HepG2 (cell line): ENCODE measurements around the gene NRBP1. TPM values are rescaled to one million over a fixed set of nuclear protein-coding genes. Genes with fewer than 3 reads are reported as not detected.
A peak's percentile ranks its signal among the peaks of the same experiment; 100 is the strongest.

Experiments
- ATAC-seq: fragments of 200-7000 bp; cut with Tn5 transposase; 3 replicates; pipeline ENCODE4 v1.9.1; 2020; ENCODE audit warnings: mild to moderate bottlenecking, moderate library complexity
- BruUV-seq: library from RNA; stranded (reverse); fragments of 400-500 nt; replicated peaks from 2 replicates; lab custom pipeline; 2021; lab: Mats Ljungman, UMichigan
- CTCF ChIA-PET: fragments of 300-600 bp; formaldehyde crosslinking; extraction: SDS; loops from one replicate; lab custom pipeline; 2021; ENCODE audit warnings: low total read pairs, inconsistent platforms, low intra/inter-chr PET ratio; lab: Yijun Ruan, JAX
- POLR2A ChIA-PET: fragments of 350-600 bp; sonication (Branson Sonifier 250); formaldehyde crosslinking; loops from one replicate; lab custom pipeline; 2020; ENCODE audit warnings: antibody characterized with exemption, inconsistent platforms; lab: Yijun Ruan, JAX
- DNase-seq: peaks from one replicate; pipeline ENCODE4 v3.0.0-alpha.2; 2015; ENCODE audit warnings: low spot score
- FAIRE-seq: peaks from 3 replicates; lab custom pipeline; 2011; peaks lifted over from hg19 to GRCh38; lab: Jason Lieb, UNC
- H2AFZ ChIP-seq: one replicate; pipeline ENCODE4 v1.6.1; 2011; ENCODE audit warnings: low read length, inconsistent platforms
- H3K27ac ChIP-seq: fragments of 300-600 bp; 3 replicates; pipeline ENCODE4 v1.8.0; 2011; ENCODE audit warnings: mixed run types, mild to moderate bottlenecking, mixed read lengths, low read length, inconsistent platforms; ENCODE audit not compliant: insufficient read depth; ENCODE audit errors: extremely low read length
- H3K27me3 ChIP-seq, 2 experiments: fragments of 200-600 bp in 1 of 2; 2 replicates in 1 of 2; 3 replicates in 1 of 2; pipeline versions ENCODE4 v1.6.0 to v1.8.0; 2011; ENCODE audit warnings: low read length in 2 of 2, mild to moderate bottlenecking in 2 of 2, moderate library complexity in 2 of 2, inconsistent platforms in 1 of 2; ENCODE audit not compliant: insufficient read depth in 2 of 2, control insufficient read depth in 1 of 2
- H3K36me3 ChIP-seq, 2 experiments: fragments of 200-600 bp in 1 of 2; replicated peaks in 1 of 2; 2 replicates in 1 of 2; 3 replicates in 1 of 2; pipeline versions ENCODE4 v1.5.1 to v1.8.0; 2011; ENCODE audit warnings: low read length in 2 of 2, inconsistent platforms in 1 of 2; ENCODE audit not compliant: insufficient read depth in 2 of 2, control insufficient read depth in 1 of 2
- H3K4me1 ChIP-seq: 2 replicates; pipeline ENCODE4 v1.5.1; 2012; ENCODE audit warnings: low read length, inconsistent platforms; ENCODE audit not compliant: insufficient read depth
- H3K4me2 ChIP-seq: 2 replicates; pipeline ENCODE4 v1.6.0; 2011; ENCODE audit warnings: low read depth, low read length, inconsistent platforms
- H3K4me3 ChIP-seq, 3 experiments: fragments of 200-600 bp in 1 of 3; sonication (generic), shearing (Covaris generic) in 1 of 3; replicated peaks in 1 of 3; 2 replicates each; pipeline ENCODE4 v1.5.1; 2011 to 2016; ENCODE audit warnings: low read length in 3 of 3, inconsistent platforms in 2 of 3, low read depth in 2 of 3, mild to moderate bottlenecking in 2 of 3, control low read depth in 1 of 3, mixed read lengths in 1 of 3; ENCODE audit not compliant: insufficient read depth in 1 of 3
- H3K79me2 ChIP-seq: one replicate; pipeline ENCODE4 v1.6.1; 2011; ENCODE audit warnings: low read length, inconsistent platforms; ENCODE audit not compliant: insufficient read depth
- H3K9ac ChIP-seq: 2 replicates; pipeline ENCODE4 v1.6.0; 2011; ENCODE audit warnings: mild to moderate bottlenecking, low read depth, low read length, inconsistent platforms; ENCODE audit not compliant: insufficient read depth
- H3K9me3 ChIP-seq: 2 replicates; pipeline ENCODE4 v1.5.1; 2012; ENCODE audit warnings: mild to moderate bottlenecking, low read length
- H4K20me1 ChIP-seq: 2 replicates; pipeline ENCODE4 v1.6.0; 2011; ENCODE audit warnings: inconsistent platforms, mild to moderate bottlenecking, low read length, moderate library complexity; ENCODE audit not compliant: insufficient read depth
- FOXP1 ChIP-seq, 2 experiments: fragments of 450-650 bp in 1 of 2; IDR thresholded peaks; 2 replicates each; pipeline ENCODE4 v1.6.1; 2017 to 2018; ENCODE audit warnings: antibody characterized with exemption in 1 of 2
- MNT ChIP-seq: fragments of 450-650 bp; IDR thresholded peaks from 2 replicates; pipeline ENCODE4 v1.6.1; 2016
- PAXIP1 ChIP-seq: sonication (generic); formaldehyde crosslinking; conservative IDR thresholded peaks from 2 replicates; pipeline ENCODE4 v1.4.0; 2020; ENCODE audit warnings: mild to moderate bottlenecking, missing genetic modification reagents, moderate library complexity
- TRAFD1 ChIP-seq: sonication (generic); formaldehyde crosslinking; IDR thresholded peaks from 2 replicates; pipeline ENCODE4 v1.5.1; 2020; ENCODE audit warnings: missing genetic modification reagents, mild to moderate bottlenecking, borderline replicate concordance
- ZFP36L2 ChIP-seq: sonication (generic); formaldehyde crosslinking; IDR thresholded peaks from 2 replicates; pipeline ENCODE4 v1.4.0; 2020; ENCODE audit warnings: missing genetic modification reagents
- ZNF570 ChIP-seq: sonication (generic); formaldehyde crosslinking; IDR thresholded peaks from 2 replicates; pipeline ENCODE4 v1.4.0; 2020; ENCODE audit warnings: mild to moderate bottlenecking, missing genetic modification reagents, borderline replicate concordance
- ZNF879 ChIP-seq: sonication (generic); formaldehyde crosslinking; IDR thresholded peaks from 2 replicates; pipeline ENCODE4 v1.8.1; 2023; ENCODE audit warnings: missing genetic modification reagents
- WGBS: methylation state at CpG from one replicate; pipeline ENCODE4 v1.1.6; 2017; ENCODE audit warnings: low lambda C conversion rate; 5-methylcytosine and 5-hydroxymethylcytosine counted together
- in situ Hi-C: cut with HindIII; loops from 2 replicates; pipeline ENCODE4 v1.10.0; 2017; ENCODE audit warnings: low pct_unique_long_range_greater_than_20kb; ENCODE audit not compliant: extremely low pct_ligation_motif_present
- intact Hi-C: fragments of 100-400 bp; cut with micrococcal nuclease; formaldehyde crosslinking; loops from one replicate; pipeline ENCODE4 v1.10.0; 2022; ENCODE audit not compliant: unreplicated experiment
- polyA plus RNA-seq, 8 experiments: library from polyadenylated mRNA; depleted of rRNA in 3 of 8; stranded (reverse) in 7 of 8; unstranded in 1 of 8; fragments of >200 nt; fragmentation: Illumina TruSeq in 4 of 8; extraction: Trizol in 4 of 8; gene quantifications; 2 replicates each; pipeline versions ENCODE4 v1.2.1 to v1.2.3, GENCODE V29; 2011 to 2016; ENCODE audit warnings: low read depth in 4 of 8, missing spikeins in 1 of 8, mixed read lengths in 1 of 8; ENCODE audit not compliant: insufficient read depth in 1 of 8
- total RNA-seq, 5 experiments: library from RNA; depleted of rRNA; stranded (reverse); fragments of >200 nt; fragmentation: Illumina TruSeq; extraction: Trizol; gene quantifications; 2 replicates each; pipeline ENCODE4 v1.2.3, GENCODE V29; 2016; ENCODE audit warnings: low read depth in 1 of 5
- TF ChIP-seq, protein P1 (sequence below): sonication (generic); formaldehyde crosslinking; IDR thresholded peaks from 2 replicates; pipeline ENCODE4 v1.9.0; 2022; ENCODE audit warnings: low read depth, missing genetic modification reagents

Gene NRBP1
- total and polyA plus RNA-seq, 2 of the 13 experiments (the other 11 are each of a cell fraction or from before 2014, with no cell fraction given), result 165 to 240 TPM

DNA sequence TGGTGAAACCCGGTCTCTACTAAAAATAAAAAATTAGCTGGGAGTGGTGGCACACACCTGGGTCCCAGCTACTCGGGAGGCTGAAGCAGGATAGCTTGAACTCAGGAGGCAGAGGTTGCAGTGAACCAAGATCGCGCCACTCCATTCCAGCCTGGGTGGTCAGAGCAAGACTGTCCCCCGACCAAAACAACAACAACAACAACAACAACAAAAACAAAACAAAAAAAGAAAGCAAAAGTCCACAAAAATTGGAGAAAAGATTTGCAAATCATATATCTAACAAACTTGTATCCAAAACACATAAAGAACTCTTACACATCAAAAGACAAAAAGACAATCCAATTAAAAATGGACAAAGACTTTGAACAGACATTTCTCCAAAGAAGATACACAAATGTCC is 29.5 kb upstream of the NRBP1 start:
- no peak for FAIRE-seq
- H3K9me3 ChIP-seq, result no peaks in the 10 kb centered on the region
- no peak overlapping the region for H3K4me3 ChIP-seq
- no peak for ATAC-seq
- peaks cover 96% of the 10 kb centered on the region for H3K79me2 ChIP-seq
- H3K9ac ChIP-seq, result no peak overlapping the region
- no peaks in the 10 kb centered on the region for H3K27me3 ChIP-seq
- H3K4me1 ChIP-seq, result peaks cover 25% of the 10 kb centered on the region; the same call in 1 of the 2 replicates
- in situ Hi-C loops, result no loop called here
- intact Hi-C loops, result no loop called here
- H3K27ac ChIP-seq, result no peak overlapping the region
- DNase-seq, result no peak
- CTCF ChIA-PET, result no interaction called here
- no TSS peak for BruUV-seq
- H3K4me2 ChIP-seq, result no peak overlapping the region
- TF ChIP-seq ZNF879 (CRISPR knock-in tag) (no peak), FOXP1 (IDR thresholded peaks at IDR 0.05) (peak; percentile 93), FOXP1 (CRISPR knock-in tag; IDR thresholded peaks at IDR 0.05) (no peak), PAXIP1 (CRISPR knock-in tag) (no peak), ZFP36L2 (no peak), TRAFD1 (no peak), ZNF570 (no peak), MNT (no peak)
- TF ChIP-seq, protein P1, sequence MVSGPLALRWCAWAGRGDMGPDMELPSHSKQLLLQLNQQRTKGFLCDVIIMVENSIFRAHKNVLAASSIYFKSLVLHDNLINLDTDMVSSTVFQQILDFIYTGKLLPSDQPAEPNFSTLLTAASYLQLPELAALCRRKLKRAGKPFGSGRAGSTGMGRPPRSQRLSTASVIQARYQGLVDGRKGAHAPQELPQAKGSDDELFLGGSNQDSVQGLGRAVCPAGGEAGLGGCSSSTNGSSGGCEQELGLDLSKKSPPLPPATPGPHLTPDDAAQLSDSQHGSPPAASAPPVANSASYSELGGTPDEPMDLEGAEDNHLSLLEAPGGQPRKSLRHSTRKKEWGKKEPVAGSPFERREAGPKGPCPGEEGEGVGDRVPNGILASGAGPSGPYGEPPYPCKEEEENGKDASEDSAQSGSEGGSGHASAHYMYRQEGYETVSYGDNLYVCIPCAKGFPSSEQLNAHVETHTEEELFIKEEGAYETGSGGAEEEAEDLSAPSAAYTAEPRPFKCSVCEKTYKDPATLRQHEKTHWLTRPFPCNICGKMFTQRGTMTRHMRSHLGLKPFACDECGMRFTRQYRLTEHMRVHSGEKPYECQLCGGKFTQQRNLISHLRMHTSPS (CRISPR knock-in tag), result no peak
- TF ChIP-seq, all 625 proteins: peak for 1
- no peak overlapping the region for H2AFZ ChIP-seq
- H3K36me3 ChIP-seq, result peaks cover 1 to 35% of the 10 kb centered on the region in 2 experiments; a peak in 3 of 5 replicates
- 0 out of 2 replicates have a peak, but pooled peaks cover 3% of the 10 kb centered on the region for H4K20me1 ChIP-seq
- 97% methylated on average over 5 of the region's 5 CpGs for WGBS
- POLR2A ChIA-PET, result interaction anchor here (1.6 kb wide), 1 partner anchor 30 kb away, joined by 3 read pairs; the partner anchor contains the start of gene NRBP1
